ENCODE results near the gene P4HA2.

The P4HA2 gene

DNA sequence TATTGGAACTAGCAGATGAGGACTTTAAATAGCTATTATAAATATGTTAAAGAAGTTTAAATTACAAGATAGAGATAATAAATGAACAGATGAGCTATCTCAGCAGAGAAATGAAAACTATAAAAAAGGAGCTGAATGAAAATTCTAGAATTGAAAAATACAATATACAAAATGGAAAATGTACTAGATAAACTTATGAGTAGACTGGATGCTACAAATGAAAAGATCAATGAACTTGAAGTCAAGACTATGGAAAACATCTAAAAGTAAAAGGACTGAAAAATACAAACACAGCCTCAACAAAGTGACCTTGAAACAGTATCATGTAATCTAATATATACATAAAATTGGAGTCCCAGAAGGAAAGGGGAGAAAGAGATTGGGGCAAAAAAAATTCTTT lies 19.2 kb upstream of the P4HA2 start:
- DNase-seq = no peak

DNA sequence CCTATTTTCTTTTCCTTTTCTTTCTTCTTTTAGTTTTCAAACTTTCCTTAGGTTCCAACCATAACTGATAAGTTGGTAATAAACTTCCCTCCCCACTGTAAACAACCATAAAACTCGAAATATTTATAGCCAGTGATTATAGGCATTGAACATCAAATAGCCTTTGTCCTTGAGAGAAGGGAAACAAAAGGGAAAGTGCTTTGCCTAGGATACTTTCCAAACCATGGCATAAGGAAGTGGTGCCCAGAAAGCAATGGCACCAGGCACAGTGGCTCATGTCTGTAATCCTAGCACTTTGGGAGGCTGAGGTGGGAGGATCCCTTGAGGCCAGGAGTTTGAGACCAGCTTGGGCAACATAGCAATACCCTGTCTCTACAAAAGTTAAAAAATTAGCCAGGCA lies 17.9 kb upstream of the P4HA2 start:
- DNase-seq = no peak

DNA sequence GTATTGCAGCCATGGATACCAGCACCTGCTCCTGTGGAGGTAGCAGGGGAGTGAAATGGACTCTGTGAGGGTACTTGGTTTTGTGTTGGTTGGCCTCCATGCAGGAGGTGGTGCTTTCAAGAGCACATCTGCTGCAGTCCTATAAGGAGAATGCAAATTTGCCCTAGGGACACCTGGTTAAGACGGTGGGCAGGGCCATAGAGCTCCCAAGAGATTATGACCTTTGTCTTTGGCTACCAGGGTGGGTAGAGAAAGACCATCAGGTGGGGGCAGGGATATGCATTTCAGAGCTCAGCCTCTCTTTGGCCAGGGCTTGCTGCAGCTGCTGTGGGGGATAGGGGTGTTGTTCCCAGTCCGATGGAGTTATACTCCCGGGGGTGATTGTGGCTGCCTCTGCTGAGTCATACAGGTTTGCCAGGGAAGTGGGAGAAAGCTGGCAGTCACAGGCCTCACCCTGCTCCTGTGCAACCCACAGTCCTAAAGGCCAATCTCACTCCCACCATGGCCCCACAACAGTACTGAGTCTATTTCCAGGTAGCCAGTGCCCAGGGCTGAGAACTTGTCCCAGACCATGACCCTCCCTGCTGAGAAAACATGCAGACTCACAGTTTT lies 15.8 kb upstream of the P4HA2 start:
- DNase-seq = no peak

DNA sequence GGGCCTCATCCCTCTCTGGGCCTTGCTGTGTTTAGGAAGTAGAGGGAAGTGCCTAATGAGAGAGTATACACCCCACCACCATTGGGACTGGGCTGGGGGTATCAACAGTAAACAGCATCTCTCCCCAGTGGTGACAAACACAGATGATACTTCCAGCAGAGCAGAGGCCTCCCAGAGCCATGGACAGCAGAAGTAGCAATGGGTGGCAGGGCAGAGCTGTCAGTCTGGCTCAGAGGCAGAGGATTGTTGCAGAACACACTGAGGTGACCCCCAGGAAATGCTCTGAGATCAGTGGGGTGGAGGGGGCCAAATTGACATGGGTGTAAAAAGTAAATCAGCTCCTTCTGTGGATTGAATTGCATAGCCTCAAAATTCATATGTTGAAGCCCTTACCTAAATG lies 12.1 kb upstream of the P4HA2 start:
- no peak for DNase-seq

DNA sequence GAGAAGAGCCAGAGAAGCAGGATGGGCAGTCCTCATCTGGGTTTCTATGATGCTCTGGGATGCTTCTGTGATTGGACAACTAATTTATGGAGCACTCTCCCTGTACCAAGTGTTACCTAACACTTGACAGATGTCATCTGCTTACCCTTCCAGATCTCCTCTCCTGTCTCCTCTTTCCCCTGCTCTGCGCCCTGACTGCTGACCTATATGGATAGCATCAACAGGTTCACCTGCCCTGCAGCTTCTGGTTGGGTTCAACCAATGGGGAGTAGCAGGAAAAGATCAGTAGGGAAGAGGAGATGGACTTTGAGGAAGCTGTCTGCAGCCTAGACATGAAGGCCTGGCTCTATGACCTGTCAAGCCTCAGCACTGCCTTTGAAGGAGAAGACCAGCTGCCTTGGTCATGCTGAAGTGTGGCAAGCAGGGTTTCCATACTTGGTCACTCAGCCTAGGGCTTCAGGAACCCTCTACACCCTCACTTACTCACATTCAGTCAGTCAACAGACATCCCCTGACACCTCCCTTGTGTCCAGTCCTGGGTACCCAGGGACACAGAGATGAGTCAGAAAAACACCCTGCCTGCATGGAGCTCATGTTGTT lies 11.3 kb upstream of the P4HA2 start:
- DNase-seq = no peak

DNA sequence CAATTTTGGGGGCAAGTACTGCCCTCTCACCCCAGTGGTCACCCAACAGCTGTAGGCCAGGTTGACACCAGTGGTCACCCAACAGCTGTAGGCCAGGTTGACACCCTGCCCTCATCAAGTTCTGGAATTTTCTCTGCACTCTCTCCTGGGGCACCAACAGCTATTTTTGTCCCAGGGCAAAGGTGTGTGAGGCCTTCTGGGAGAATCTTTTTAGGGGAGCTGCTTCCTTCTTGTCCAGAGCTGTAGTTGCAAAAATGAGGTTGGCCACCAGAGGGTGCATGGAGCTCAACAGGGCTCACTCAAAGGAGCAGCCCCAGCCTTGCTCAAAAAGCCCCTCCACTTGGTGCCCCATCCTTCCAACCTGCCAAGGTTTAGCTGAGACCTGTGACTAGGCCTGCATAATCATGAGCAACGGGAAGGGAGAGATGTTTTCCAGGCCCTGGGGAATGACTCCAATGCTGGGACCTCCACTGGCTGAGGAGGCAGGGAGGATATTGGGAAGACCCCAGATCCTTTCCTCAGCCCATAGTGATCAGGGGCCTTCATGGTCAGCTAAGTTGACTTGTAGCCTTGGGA lies 10.6 kb upstream of the P4HA2 start:
- peak; percentile 55 for DNase-seq

DNA sequence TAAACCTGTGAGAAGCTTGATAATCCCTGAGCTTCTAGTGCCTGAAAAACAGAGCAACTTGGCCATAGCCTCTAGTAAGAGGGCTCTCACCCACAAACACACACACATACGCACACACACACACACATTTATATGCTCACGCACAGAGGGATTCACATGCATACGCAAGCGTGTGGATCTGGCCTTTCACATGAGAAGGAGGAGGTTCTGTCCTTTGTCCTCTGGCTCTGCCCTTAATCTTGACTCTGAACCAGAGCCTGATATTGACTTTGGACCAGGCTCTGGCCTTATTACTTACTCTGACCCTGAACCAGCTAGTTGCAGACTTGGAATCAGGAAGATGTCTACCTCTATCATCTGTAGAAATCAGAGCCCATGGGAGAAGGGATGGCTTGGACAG lies 10.0 kb upstream of the P4HA2 start:
- DNase-seq = no peak

DNA sequence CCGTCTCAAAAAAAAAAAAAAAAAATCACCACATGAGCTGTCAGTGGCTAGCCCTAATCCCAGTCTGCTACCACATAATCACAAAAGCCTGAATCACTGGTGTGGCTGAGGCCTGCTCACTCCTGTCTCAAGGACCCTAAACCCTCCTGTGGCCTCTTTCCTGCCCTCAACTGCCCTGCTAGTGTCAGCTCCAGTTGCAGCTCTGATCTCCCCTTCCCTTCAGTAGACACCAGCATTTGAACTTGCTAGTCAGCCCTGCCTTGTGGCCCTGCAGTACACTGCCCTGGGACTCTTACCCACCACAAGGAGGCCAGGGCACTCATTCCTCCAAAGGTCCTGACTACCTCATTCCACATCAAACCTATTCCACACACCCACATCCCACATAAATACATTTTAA lies 9.5 kb upstream of the P4HA2 start:
- peak; percentile 78 for DNase-seq

DNA sequence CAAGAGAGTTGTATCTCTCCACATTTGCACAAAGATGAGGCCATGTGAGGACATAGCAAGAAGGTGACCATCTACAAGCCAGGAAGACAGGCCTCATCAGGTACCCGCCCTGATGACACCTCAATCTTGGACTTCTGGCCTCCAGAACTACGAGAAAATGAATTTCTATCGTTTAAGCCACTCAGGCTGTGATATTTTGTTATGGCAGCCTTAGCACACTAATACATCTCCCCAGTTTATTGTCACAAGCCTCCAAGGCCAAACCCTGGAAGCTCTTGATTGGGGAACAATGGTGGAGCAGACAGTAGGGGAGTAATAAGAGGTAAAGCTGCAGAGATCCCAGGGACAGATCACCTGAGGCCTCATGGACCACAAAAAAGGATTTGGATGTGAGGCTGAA lies 7.7 kb upstream of the P4HA2 start:
- DNase-seq = no peak

DNA sequence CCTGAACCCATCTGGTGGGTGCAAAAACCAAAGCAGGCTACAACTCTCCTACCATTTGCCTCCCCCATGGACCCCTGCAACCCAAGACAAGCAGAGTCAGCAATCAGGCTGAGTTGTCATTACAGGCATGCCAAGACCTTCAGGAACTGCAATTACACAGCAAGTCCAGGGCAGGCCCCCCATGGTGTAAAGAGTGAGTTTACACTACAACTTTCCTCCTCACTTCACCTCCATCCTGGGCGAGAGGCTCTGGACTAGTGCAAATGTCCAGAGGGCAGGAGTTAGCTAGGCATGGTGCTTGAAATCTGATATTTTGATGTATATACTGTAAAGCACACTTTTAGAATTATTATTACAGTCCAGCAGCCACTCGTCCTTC lies 7.0 kb upstream of the P4HA2 start:
- no peak for DNase-seq

DNA sequence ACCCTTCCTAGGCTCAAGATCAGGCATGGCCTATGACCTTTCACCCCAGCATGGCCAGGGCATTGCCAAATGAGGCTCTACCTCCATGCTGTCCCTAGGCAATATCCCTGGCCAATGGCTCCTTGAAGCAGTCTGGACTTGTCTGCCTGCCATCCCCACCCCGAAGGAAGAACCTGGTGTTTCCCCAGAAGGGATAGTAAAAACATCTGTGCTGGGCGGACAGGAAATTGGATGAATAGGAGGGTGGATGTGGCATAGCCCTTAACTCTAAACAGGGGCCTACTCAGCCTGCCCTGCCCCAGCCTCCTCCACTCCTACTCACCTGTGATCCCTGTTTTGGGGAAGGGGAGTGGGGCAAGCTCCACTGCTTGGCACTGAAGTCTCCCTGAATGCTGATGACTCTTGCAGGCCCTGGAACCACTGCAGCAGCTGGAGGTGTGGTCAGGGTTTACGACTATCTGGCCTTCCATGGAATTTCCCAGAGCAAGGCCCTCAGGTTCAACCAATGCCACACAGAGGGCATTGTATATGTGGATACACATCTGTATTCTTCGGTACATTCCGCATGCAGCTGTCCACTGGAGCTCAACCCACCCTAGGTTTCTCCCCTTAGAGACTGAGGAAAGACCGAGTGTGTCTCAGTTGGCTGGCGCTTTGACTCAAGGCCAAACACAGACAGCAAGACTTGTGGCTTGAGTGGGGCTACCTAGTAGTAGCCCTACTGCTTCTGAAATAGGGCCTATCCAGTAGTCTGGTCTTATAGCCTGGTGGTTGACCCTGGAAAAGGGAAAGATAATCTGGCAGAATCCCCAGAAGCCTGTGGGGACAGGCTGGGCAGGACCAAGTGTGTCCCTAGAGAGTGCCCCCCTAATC lies 6.4 kb upstream of the P4HA2 start:
- DNase-seq = no peak

DNA sequence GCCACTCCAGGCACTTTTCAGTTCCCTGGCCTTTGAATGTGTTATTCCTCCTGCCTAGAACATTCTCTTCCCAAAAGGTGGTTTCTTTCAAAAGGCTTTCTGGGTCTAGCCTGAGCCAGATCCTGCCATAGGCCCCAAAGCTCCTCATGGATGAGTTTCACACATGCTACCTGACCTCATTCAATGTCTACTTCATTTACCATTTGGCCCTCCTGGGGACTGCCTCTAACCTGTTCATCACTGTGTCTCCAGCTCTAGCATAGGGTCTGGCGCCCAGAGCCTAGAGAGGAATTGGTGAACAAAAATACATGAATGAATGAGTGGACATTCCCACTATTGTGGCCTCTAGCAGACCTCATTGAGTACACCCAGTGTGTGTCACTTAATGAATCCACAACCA lies 5.4 kb upstream of the P4HA2 start:
- no peak for DNase-seq

DNA sequence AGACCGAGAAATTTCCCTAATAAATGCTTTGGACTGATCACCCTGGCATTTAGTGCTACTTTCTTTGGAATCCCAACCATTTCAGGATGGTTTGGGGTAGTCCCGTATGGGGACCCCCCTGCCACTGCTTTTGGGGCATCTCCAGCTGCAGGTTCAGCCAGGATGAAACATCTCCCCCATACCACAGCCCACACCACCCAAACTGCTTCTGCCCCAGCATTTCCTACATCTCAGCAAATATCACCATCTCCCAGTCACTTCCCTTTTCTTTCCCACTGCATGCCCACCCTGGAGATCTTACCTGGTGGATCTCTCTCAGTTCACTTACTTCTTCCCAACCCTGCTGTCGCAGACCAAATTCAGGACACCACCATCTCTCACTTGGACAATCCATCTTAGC lies 4.8 kb upstream of the P4HA2 start:
- DNase-seq = no peak

DNA sequence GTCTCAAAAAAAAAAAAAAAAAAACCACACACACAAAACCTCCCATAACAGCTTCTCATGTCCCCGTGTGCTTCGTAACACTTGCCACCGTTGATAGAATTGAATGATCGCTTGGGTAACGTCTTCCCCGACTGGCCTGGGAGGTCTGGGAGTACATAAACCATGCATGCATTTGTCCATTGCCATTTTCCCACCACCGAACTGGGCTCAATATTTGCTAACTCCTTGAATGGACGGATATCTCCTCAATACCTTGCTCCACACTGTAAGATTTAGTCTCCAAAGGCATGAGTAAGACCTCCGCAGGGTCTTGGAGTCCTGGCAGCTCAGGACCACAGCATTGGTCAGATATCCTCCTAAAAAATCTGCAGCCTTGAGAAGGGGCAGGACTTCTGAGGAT lies 3.2 kb upstream of the P4HA2 start:
- DNase-seq = no peak

DNA sequence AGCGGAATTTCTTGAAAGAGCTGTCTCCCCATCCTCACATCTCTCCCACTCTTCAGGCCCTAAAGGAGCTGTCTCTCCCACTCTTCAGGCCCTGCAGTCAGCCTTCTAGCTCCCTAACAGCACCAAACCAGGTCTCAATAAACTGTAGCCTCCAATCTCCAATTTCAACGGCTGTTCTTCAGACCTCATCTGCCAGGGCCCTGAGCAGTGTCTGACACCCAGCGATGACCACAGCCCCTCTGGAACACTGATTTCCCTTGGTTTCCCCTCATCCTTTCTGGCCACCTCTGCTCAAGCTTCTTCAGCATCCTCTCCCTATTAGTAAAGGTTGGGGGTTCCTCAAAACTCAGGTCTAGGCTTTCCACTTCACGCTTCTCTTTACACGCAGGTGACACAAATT lies 1.6 kb upstream of the P4HA2 start:
- no peak for DNase-seq

DNA sequence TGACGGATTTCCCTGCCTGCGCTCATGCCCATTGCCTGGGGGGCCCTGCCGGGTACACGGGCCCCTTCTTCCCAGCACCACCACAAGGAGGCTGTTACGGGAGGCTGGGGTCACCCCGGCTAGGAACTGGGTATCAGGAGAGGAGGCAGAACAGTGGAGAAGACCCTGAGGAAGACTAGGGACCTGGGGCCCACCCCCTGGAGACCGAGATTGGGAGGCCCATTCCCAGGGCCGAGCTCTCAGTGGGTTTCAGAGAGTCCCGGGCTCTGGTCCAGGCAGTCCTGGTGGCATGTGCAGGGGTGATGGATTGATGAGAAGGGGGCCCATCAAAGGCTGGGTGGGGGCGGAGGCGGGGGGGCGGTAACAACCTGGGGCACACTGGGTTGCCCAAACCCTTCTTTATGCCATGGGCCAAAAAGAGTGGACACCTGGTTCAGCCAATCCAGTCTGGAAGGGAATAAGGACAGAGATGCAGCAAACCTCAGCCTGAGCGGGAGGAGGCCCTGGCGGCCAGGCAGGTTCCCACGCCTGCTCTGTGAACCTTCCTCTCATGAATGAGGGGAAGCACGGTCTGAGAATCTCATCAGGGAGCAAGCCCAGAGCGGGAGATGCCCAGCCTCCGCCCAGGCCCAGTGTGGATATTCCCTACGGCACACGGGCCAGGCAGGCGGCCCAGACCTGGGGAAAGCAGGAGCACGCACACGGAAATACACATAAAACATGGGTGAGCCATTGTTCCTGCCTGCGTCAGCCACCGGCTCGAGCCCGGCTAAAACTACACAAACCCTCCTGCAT lies 785 bp upstream of the P4HA2 start:
- DNase-seq = no peak

DNA sequence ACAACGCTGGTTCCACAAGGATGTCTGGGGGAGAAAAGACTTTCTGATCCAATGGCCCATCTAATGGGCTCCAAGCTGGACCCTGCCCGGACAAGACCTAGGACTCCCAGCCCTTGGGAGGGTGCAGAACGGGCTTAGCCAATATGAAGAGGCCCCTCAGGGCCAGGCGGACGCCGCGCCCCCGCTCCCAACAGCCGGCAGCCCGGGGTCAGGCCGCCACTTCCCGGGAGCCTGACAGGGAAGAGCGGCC lies 493 bp downstream of the P4HA2 start:
- DNase-seq = no peak

DNA sequence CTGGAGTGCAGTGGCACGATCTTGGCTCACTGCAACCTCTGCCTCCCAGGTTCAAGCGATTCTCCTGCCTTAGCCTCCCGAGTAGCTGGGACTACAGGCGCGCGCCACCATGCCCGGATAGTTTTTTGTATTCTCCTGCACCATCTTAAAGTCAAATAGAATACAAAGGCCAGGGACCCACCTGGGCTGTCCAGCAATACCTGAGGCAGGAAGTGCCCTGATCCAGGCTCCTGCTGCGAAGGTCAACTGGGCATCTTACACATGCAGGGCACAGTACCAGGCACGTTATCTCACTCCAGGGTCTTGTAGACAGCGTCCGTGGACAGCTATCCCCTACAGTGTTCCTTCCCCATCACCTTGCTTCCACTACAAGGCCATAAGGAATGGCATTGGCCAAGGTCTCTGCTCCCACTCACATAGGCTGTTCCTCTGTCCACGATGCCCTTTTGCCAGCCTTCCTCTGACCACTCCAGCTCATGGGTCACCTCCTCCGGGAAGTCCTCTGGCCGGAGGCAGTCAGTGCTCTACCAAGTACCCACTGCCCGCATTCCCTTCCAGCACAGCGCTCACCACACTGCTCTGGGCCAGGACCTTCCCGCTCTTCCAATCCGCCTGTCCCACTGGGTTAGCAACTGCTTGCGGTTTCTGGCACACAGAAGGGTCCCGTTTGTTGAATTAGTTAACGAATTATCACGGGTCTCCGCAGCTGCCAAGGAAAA lies 978 bp downstream of the P4HA2 start:
- no peak for DNase-seq

DNA sequence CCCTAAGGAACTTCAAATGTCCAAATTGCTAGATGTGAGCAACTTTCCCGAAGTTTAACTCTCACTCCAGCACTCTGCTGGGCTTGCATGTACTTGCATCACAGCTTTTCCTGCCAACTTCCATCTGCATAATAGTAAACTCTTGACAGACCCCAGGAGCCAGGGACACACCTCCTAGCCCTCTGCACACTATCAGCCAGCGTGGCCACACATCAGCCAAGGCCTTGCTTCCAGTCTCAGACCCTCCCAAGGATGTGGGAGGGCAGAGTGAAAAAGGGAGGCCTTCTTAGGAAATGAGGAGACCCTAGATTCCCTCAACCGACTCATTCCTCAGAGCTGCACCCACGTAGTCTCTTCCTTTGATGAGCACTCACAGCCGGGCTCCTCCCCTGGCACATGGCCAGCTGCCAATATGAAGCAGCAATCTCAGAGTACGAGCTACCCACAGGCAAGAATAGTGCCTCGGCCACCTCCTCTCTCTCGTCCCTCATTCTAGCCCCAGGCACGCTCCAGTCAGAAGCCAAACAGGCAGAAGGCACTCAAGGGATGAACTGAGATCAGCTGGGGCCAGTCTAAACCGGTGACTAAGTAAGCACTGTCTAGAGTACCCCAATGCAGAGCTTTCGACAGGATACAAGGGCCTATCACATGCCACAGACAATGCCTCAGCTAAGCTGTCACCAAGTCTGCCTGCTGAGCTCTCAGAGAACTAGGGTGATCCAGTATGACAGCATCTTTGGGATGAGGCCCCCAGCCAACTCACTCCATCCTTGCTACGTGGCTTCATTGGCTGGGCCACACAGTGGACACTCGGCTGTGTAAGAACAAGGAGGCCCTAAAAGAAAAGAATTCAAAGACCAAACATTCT lies 2.3 kb downstream of the P4HA2 start:
- peak; percentile 75 for DNase-seq

DNA sequence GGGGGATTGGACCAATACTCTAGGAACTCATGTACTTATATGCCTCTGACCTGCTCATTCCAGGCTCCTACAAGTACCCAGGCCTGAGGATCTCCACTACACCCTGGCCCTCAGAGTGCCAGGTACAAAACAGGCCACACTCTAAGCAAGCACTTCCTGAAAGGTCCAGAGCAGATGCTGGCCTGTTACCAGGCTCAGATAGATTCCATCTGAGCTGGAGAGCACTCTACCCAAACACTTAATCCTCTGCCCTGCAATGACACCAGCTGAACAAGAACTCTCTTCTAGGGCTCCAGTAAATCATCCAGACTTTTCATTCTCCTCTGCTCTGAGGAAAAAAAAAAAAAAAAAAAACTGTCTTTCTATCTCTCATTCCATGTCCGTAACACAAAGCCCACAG lies 2.9 kb downstream of the P4HA2 start:
- no peak for DNase-seq

DNA sequence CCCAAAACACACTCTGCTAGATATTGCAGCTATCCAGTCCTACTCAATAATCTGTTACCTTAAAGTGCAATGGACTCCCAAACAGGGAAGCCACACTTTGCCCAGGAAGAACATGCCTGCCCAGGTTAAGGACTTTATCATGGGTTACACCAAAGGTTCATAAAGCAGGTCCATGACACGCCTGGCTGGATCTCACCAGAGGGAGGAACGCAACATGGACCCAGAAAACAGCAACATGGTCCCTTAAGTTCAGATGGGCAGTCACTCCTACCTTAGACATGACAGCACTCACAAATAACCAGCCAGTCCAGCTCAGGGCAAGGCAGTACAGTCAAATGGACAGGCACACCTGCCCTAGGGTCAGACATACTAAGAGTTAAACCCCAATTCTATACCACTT lies 3.8 kb downstream of the P4HA2 start:
- no peak for DNase-seq

DNA sequence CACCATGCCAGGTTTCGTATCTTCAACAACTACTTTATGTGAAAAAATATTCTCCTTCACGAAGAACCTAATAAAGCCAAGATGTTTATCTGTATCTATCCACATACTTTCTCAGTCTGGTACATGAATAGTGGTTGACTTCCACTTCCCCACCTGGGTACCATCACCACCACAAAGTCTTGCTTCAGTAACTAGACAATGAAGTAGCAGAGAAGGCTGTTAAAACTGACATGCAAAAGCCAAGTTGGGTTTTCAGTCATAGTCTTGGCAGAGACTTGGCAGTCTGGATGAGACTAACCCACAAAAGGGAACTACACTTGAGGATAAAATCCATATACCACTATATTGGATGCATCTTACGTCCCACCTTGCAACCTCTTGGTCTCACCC lies 5.0 kb downstream of the P4HA2 start:
- DNase-seq = no peak

Data from HCEC 1CT (cell line).